Activated CD4-positive, CD25-positive, alpha-beta regulatory T cell treated with anti-CD3 and anti-CD28 coated beads, Interleukin-2, amount 50 U/mL, for 24 hours (primary cell): ENCODE data around the gene IFI6.

Experiments
- ATAC-seq, 2 donors: fragments of 150-1000 bp; cut with Tn5 transposase; one replicate each; pipeline ENCODE4 v1.10.0; 2021; ENCODE audit warnings: mild to moderate bottlenecking in 1 of 2, moderate library complexity in 1 of 2

Gene IFI6

DNA sequence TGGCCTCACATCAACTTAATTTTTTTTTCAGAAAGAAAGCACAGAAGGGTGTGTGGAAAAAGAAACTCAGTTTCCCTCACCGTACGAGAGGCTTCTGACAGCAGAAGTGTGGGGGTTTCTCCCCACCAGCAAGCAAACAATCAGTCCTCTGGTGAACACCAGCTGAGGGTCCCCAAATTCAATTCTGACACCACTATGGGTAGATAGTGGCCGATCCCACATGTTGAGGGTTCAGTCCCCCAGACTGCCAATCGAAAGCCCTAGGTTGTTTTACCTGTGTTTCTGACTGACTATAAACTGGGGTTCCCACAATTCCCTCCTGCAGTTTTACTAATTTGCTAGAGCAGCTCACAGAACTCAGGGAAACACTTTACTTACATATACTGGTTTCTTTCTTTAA, 2.1 kb downstream of the IFI6 start:
- no peak for ATAC-seq

DNA sequence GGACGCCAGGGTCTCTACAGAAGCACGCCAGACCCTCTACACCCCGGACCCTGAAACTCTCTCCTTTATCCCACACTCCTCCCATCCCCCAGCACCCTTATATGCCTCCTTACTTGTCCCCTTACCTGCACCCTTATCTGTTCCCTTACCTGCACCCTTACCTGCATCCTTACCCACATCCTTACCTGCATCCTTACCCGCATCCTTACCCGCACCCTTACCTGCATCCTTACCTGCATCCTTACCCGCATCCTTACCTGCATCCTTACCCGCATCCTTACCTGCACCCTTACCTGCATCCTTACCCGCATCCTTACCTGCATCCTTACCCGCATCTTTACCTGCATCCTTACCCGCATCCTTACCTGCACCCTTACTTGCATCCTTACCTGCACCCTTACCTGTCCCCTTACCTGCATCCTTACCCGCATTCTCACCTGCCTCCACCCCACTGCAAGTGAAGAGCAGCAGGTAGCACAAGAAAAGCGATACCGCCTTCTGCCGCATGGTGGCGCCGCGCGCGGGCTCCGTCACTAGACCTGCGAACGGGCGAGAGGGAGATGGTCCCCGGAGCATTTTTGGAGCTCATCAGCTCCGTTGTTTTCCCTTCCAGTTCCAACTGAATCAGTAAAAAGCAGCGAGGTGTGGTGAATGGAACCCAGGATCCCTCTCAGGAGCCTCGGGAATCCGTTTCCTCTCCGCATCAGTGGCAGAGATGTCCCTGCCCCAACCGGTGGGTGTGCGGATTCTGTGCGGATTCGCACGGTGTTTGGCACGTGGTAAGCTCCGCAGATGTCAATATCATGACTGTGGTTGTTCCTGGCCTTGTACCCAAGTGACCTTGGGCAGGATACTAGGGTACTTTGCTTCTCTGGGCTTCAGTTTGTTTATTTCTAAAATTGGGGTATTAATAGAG, 2.9 kb downstream of the IFI6 start:
- ATAC-seq = peak; percentile 35 to 52

DNA sequence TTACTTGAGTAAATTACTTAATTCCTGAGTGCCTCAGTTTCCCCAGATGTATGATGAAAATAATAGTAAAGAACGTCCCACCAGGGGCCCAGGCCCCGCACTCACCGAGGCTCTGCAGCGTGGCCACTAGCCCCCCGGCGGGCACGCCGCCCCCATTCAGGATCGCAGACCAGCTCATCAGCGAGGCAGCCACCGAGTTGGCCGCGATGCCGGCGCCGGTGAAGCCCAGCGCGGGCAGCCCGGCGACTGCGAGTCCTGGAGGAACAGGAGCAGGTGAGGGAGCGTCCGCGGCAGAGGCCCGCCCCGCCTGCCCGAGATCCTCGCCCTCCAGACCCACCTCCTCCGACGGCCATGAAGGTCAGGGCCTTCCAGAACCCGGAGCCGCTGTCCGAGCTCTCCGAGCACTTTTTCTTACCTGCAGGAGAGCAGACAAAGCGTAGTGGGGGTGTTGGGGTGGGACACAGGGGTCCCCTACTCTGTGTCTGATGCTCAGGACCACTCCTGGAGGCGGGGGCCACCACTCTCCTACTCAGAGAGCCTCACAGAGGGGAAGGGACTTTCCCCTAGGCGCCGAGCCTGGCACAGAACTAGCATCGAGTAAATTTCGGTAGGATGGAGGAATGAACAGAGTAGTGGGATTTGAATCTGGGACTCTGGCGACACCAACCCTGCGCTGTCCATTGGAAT, 3.7 kb downstream of the IFI6 start:
- no peak for ATAC-seq

DNA sequence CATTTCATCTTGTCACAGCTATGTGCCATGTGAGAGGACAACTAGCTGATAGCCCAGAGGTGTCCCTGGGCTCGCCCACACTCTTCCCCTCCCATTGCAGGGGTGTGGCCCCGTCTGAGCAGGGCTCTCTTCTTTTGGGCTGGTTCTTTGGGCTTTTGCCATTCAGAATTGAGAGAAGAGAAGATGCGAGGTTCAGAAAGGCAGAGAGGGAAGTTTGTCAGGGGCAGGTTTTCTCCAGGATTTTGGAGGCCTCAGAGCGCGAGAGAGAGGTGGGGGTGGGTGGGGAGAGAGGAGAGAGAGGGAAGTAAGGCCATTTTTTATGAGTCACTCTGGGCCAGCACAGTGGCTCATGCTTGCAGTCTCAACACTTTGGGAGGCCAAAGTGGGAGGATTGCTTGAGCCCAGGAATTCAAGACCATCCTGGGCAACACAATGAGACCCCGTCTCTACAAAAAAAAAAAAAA, 5.2 kb downstream of the IFI6 start:
- ATAC-seq = no peak

DNA sequence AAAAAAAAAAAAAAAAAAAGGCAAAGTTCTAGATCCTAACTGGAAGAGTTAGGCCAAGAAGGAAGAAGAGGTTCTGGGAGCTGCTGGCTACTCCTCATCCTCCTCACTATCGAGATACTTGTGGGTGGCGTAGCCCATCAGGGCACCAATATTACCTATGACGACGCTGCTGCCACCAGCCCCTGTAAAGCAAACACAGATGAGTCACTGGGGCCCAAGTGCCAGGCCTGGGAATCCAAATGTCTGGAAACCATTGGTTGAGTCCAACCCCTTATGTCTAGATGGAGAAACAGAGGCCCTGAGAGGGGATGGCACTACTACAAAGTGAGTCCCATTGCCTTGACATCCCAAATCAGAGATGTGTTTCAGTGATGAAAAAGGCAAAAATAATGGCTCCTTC, 5.7 kb downstream of the IFI6 start:
- no peak for ATAC-seq

DNA sequence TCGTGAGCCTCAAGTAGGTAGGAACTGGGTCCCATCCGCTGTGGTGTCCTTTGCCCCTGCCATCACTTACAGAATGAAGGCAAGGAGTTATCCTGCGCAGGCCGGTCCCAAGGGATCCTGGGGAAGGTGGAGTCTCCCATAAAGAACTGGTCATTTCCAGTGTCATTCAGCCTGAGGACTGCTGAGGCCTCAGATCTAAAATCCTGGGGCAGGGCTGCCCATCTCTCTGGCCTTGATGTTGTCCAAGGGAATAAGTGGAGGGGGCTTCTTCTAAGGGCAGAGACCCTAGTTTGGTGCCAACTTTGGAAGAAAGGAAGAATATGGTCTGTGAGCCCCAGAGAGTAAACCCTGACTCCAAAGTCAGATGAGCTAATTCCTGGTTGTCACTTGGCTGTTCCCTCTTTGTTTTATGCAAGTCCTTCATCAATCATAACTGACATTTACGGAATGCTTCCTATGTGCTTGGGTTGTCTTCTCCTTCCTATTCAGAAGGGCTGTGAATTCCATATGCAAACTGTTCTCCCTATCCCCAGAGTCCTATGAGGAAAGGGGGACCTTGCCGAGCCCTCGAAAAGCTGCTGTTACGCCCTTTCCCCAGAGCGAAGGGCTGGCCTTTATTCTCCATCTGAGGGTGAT, 6.9 kb downstream of the IFI6 start:
- no peak for ATAC-seq

DNA sequence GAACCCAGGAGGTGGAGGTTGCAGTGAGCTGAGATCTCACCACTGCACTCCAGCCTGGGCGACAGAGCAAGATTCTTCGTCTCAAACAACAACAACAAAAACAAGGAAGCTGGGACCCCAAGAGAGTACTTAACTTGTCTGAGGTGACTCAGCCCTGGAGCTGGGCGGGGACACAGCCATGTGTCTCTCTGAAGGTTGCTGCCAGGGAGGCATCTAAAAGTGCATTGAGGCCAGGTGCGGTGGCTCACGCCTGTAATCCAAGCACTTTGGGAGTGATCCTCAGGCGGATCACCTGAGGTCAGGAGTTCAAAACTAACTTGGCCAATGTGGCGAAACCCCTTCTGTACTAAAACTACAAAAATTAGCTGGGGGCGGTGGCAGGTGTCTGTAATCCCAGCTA, 7.7 kb downstream of the IFI6 start:
- ATAC-seq = no peak

DNA sequence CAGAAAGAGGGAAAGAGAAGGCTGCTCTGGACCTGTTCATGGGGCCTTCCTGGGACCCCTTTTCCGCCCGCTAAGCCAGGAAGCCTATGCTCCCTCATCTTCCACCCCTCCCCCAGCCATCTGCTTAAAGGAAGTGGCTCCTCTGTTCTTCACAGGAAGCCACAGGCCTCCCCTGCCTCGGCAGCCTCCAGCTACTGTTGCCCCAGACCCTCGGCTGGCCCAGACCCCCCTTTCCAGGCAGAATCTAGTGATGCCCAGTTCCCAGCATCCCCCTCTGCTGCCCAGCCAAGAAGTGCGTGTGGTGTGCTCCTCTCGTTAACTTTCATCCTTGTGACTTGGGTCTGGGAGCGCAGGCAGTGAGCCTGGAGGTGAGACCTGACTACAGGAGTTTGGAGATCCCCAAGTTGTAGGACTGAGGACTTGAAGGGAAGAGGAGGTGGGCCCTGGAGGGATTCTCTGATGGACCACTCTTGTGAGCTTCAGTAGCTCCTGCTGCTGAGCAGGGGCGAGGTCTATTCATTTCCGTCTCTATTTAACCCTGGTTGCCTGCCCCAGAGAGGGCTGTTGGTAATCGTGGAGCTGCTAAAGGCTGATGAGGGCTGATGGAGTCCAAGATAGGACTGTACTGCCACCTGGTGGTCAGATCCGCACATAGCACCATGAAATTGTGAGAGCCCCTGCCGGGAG, 9.1 kb downstream of the IFI6 start:
- ATAC-seq = peak; percentile 80 to 81

DNA sequence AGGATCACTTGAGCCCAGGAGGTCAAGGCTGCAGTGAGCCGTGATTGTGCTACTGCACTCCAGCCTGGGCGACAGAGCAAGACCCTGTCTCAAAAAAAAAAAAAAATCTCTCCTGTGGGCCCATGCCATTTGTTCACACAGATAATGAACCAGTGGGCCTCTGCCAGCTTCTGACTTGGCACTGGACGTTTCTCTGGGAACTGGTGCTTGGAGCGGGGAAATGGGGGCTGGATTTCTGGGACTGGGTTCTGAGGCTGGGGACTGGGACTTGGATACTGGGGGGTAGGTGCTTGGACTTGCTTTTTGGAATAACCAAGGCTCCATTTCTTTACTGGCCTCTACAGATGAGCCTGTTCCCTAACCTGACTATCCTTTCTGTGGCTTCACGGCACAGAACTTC, 9.7 kb downstream of the IFI6 start:
- no peak for ATAC-seq

DNA sequence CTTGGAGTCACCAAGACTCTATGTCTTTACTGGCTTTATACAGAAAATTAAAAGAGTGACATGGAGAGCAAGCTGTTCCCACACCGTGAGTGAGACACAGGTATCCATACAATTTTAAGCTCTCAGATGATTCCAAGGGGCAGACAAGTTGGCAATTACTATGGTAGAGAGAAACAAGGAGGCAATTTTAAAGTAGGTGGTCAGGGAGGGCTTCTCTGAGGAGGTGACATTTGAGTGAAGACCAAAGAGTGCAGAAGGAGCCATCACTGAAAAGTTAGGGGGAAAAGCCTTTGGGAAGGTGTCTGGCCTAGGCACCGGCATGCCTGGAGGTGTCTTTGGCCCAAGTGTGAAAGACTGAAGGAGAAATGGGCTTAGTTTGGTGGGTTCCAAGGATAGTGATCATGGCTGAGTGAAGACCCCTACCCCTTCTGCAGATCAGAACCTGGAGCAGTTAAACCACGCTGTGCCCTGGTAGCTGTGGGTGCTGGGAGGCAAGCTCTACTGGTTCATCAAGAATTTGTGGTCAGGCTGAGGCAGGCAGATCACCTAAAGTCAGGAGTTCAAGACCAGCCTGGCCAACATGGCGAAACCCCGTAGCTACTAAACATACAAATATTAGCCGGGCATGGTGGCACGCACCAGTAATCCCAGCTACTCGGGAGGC, 10.4 kb downstream of the IFI6 start:
- ATAC-seq = no peak

DNA sequence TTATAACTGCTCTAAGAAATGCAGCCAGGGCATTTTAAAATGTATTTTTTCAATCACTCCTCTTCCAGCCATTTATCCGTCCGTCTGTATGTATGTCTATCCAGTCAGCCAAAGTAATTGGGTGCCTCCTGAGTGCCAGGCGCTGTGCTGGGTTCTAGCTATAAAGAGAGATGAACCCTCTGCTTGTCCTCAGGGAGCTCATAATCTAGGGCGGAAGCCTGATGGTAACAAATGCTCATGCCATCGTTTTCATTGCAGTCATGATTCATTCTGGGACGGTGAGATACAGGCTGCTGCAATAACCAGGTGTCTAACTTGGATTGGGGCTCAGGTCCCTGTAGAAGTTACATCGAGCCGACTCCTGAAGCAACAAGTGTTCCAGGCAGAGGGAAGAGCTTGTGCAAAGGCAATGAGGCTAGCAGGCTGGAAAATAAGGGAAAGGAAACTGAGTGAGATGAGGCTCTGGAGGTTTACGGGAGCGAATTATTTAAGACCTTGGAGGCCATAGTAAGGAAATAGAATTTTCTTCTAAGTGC, 11.6 kb downstream of the IFI6 start:
- no peak for ATAC-seq

DNA sequence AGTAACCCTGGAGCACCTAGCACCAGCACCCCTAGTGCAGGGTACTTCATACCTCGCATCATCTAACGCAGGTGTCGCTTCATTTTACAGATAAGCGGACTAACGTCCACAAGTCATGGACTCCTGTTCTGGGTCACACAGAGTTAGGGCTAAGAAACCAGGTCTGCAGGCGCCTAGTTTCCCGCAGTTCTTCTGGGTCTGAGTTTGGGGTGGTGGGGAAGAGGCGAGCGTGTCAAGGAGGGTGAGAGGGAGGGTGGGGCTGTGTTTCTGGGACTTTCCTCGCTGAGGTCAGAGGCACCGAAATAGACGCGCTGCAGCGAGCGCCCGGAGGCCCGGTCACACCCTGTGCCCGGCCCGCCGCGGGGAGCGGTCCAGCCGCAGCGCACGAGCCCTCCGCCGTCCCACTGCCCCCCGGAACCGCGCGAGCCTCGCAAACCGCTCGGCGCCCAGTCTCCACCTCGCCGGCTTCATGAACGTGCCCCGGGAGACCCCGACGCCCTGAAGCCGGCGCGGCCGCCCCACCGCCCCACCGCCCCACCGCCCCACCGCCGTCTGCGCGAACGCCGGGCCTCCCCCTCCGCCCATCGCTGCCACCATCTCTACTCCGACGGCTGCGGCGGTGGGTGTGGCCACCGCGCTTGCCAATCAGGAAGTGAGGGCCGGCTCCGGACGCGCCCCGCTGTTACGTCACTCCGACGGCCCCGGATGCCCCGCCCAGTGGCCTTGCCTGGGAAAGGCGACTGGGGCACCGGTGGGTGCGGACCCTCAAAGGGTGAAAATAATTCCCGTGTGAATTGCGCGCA, 12.3 kb downstream of the IFI6 start:
- peak; percentile 70 to 73 for ATAC-seq

DNA sequence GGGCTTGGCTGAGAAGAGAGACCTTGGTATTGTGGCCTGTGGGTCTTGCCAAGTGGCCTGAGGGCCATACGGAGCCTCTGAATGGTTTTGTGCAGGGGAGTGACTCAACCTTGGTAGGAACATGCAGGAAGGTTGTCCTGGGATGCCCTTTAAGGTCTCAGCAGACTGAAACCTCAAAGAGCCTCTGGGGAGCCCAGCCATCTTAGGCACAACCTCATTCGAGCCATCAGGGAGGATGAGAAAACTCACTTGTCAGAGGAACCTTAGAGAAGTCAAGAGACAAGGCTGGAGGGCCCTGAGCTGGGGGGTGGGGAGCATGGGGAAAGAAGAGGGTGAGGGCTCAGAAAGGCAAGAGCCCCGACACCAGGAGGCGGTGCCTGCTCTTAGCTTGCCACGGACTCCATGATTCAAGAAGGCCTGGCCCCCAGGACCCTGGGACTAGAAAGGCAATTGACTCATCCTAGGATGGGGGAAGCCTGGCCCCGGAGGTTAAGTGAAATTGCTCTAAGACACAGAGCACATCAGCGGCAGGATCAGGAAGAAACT, 13.0 kb downstream of the IFI6 start:
- ATAC-seq = peak; percentile 1 to 4

DNA sequence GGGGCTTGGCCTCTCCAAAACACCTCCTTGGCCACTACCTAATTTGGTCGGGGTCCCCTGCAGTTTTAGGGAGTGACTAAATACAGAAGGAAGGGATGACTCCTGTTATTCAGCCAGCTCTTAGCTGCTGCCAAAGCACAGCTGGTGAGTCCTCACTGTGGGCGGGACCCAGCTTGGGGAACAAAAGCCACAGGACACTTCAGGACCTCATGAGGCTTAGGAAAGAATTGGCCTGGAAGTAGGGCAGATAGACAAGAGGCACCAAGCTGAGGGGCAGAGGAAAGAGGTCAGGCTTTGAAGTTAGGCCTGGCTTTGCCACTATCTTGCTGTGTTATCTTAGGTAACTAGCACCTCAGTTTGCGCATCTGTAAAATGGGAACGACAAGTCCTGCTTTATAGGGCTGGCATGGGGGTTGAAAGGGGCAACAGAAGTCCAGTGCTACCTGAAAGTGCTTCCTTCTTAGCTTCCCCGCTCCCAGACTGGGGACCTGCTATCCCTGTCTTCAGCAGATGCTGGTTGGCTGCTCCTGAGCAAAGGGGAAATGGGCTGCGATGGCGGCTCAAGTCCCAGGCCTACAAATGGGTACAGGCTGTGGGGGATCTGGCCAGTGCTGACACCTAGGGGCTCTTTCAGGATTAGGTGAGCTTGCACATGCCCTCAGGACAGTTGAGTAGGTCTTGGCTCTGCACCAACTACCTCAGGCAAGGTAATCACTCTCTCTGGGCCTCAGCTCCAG, 15.7 kb downstream of the IFI6 start:
- no peak for ATAC-seq

DNA sequence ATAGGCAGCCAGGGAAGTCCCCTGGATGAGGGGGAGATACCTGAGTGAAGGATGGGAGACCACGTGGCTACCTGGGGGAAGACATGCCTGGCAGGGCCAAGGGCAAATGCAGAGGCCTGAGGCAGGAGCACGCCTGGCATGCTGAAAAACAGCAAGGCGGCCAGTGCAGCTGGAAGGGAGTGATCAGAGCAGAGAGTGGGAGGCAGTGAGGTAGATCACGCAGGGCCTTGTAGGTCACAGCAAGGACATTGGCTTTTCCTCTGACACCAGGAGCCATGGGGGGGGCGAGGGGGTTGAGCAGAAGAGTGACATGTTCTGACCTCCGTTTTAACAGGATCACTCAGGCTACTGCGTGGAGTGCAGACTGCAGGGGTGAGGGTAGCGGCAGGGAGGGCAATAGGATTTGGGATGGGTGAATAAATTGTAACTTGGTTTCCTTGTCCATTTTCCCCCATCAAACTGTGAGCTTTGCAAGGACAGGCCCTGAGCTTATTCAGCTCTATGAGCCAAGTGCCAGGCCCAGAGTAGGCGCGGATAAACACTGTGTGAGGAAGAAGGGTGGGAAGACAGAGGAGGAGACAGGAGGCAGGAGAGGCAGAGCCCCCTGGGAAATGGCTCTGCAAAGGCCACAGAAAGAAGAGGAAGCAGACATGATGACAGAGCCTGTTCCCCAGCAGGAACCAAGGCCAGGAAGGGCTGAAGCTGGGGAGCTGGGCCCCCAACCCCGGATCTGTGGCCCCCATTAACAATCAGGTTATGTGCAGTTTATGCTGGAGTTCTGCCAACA, 16.6 kb downstream of the IFI6 start:
- no peak for ATAC-seq

DNA sequence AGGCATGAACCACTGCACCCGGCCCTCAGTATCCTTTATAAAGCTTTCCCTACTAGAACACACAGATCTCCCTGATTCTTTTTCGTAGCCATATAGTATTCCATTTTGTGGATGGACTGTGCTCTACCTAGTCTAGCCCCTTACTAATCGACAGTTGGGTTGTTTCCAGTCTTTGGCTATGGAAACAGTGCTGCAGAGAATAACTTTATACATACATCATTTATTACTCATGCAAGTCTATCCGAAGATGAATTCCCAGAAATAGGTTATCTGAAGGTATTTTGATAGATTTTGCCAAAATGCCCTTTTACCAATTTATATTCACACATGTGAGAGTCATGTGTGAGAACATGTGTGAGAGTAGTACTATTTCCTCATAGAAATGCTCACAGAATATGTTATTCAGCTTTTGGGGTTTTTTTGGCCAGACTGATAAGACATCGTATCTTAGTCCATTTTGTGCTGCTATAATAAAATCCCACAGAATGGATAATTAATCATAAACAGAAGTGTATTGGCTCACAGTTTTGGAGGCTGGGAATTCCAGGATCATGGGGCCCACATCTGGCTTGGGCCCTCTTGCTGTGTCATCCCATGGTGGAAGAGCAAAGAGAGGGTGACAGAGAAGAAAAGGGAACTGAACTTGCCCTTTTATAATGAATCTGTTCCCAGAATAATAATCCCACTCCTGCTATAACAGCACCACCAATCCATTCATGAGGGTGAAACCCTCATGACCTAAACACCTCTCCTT, 19.7 kb downstream of the IFI6 start:
- no peak for ATAC-seq

DNA sequence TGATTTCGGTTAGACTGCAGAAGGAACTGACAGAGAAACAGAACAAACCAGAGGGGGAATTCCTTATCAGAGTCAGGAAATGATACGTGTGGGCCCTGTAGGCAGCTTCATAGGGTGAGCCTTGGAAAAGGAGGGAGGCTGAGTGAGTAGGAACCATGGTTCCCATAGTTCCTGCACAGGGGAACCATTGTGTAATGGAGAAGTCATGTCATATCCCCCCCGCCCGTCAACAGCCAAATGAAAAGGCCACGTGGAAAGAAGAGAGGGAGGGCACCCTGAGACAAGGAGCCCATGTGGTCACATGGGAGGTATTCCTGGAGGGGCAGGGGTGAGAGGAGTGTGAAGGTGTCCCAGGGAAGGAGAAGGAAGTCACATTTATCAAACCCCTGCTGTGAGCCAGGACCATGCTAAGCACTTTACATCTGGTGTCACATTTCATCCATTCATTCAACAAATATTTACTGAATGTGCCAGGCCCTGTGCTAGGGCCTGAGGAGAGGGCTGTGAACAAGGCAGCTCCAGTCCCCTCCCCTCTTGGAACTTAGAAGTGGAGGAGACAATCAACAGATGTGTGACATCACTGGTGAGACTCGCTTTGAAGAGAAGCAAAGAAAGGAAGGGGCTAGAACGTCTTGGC, 21.3 kb downstream of the IFI6 start:
- ATAC-seq = no peak

DNA sequence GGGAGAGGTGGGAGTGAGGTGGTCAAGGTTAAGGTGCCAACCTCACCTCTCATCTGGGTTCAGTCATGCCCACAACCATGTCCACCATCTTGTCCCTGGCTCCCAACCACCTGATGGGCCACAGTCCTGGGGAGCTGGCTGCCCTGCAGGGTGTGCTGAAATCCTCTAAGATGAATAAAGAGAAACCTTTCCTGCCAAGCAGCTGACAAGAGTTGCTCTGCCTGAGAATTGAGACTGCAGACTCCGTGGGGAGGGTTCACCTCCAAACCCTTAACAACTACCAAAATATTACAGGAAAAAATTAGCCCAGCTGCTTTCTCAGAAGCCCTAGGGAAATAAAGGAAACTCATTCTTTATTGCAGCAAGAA, 21.8 kb downstream of the IFI6 start:
- no peak for ATAC-seq
